H1 (cell line): ENCODE measurements around the gene FABP7. TPM values are rescaled to one million over a fixed set of nuclear protein-coding genes. Genes with fewer than 3 reads are reported as not detected.

ENCODE experiments used
- CHD7 ChIP-seq: fragments of 300-600 bp; sonication (generic); IDR thresholded peaks from 2 replicates; pipeline ENCODE4 v1.7.1; 2012; ENCODE audit warnings: low read length, moderate library complexity, mild to moderate bottlenecking, inconsistent platforms; ENCODE audit not compliant: insufficient replicate concordance
- FOSL1 ChIP-seq: IDR thresholded peaks from 2 replicates; pipeline ENCODE4 v1.6.1; 2011; ENCODE audit warnings: mild to moderate bottlenecking, low read depth, low read length, moderate library complexity; ENCODE audit not compliant: insufficient read depth
- MAX ChIP-seq: IDR thresholded peaks from 2 replicates; pipeline ENCODE4 v1.6.1; 2012; ENCODE audit warnings: inconsistent platforms
- SIX5 ChIP-seq: IDR thresholded peaks from 2 replicates; pipeline ENCODE4 v1.6.1; 2011; ENCODE audit warnings: mild to moderate bottlenecking, low read depth, low read length
- polyA plus RNA-seq, 7 experiments: library from polyadenylated mRNA; depleted of rRNA in 3 of 7; stranded (reverse) in 5 of 7; unstranded in 2 of 7; fragments of >200 nt in 5 of 7; fragments of 200-250 nt in 2 of 7; gene quantifications; 1 replicate in 5 of 7; 2 replicates in 1 of 7; 4 replicates in 1 of 7; pipeline versions ENCODE4 v1.2.1 to v1.2.3, GENCODE V29; 2011 to 2013; ENCODE audit warnings: missing spikeins in 2 of 7, mixed read lengths in 2 of 7
- total RNA-seq: library from RNA; stranded (reverse); fragmentation: NEBNext Ultra II Directional; extraction: Animal tissue kit (Norgen Biotek cat#: 25700); gene quantifications from 2 replicates; pipeline ENCODE4 v1.2.1, GENCODE V29; 2021

Gene FABP7
- total and polyA plus RNA-seq, 2 of the 8 experiments (the other 6 are each of a cell fraction or from before 2014, with no cell fraction given), result 10.6 to 13.1 TPM

- TF ChIP-seq CHD7 (no peak), SIX5 (no peak), MAX (no peak), FOSL1 (no peak)
- TF ChIP-seq, all 59 proteins: peak for 0
Measured at GRCh38 chr6:122781716-122782115, 2.2 kb downstream of the FABP7 start (continued).
